CD4-positive, alpha-beta T cell treated with Interleukin-15 for 4 hours (primary cell): ENCODE measurements around the gene FAM3C.
"Not testable (repeated sequence)": the region's sequence is repeated elsewhere in the genome, so short reads cannot be mapped to it uniquely, and the experiment has no call there.

Source experiments
- DNase-seq: peaks from one replicate; pipeline ENCODE4 v3.0.0-alpha.2; 2020; ENCODE audit warnings: low spot score

Gene FAM3C

GRCh38 chr7:121330053-121330833 is 65.9 kb downstream of the FAM3C start:
- DNase-seq = no peak

GRCh38 chr7:121329191-121330052 is 66.7 kb downstream of the FAM3C start:
- no peak for DNase-seq

- no peak for DNase-seq
Measured at GRCh38 chr7:121328508-121329190, 67.5 kb downstream of the FAM3C start, which contains the start of gene WNT16. WNT16 (plus strand) TSS chr7:121329000; CDS start chr7:121329293, 293 bp downstream.

DNA sequence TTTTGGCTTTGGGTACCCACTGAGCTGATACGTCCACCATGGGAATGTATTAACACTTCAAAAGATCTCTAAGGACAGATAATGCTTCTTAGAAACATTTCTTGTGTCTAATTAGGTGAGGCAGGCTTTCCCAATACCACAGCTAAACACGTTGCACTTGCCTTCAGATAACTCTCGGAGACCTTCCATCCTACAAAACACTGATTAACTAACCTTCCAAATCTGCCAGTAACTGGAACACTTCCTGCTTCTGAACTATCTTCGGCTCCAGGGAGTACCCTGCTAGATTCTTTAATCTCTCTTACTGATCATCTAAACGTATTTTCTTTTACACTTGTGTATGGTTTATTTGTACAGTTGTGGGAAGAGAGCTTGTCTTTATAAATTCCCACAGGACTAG is 68.4 kb downstream of the FAM3C start:
- no peak for DNase-seq

DNA sequence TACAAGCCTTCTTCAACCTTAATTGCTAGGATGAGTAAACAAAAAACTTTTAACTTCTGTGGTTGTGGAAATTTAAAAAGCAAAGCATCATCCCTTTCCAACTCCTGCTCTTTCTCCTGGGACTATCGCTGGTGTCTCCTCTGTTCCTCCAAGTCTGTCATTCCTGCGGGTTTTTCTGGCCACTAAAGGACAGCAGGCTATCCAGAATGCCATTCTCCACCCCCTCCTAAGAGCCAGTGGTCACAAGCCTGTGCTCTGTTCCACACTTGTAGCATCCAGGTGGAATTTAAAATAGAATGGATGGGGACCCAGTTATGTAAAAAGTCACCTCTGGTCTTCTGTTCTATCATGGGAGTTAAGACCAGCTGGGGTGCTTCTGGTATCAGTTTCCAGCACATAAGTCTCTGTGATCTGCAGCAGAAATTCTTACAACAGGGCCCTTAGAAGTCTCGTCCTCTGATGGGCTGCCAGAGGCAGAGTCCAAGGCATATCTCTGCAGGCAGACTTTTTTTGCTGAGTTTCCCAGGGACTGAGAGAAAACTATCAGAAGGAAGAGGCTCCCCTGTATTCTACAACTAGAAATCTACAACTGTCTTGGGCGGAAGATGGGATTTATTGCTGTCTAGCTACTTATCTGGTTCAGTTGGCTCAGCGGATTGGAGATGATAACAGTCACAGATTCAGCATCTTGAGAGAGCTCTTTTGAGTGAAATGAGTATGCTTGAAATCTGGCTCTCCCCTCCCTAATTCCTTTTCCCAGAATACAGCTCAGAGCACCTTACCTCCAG is 72.4 kb downstream of the FAM3C start:
- no peak for DNase-seq

GRCh38 chr7:121322460-121322859 is 73.6 kb downstream of the FAM3C start:
- DNase-seq = no peak

GRCh38 chr7:121315170-121315569 is 80.9 kb downstream of the FAM3C start:
- not testable (repeated sequence) for DNase-seq

DNA sequence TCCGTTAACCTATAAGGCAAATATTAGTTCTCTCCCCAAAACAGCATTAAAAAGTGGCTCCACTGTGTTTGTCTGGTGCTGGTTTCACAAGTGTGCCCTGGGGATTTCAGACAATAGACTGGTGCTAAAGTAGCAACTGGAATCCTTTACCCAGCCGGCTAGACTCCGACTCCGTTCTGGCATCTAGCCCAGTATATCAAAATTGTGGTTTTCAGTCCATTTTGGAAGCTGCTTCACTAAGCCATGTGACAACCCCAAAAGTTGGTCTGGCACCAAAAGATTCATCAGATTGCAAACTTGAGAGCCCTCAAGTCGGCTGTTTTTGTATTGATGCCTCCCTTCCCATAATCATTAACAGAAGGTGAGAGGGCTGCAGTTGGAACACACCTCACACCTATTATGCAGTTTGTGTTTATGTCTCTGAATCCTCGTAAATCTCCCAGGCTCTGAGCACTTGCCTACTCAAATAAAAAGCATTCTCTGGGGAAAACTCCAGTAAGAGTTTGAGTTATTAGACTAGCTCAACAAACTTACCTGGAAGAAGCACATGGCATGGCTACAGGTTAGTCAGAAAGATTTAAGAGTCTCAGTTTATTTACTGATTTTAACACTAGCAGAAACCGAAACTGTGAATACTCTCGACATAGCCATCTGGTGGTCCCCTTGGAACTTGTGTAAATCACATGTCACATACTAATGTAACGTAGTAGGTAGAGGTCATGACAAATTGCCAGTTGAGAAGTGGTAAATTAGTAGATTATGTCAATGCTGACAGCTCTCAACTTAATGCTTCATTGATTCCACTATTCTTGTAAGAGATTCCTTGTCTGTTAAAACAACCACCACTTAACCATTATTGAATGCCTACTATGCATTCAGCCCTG is 82.1 kb downstream of the FAM3C start:
- DNase-seq = no peak

GRCh38 chr7:121313220-121313792 is 82.8 kb downstream of the FAM3C start:
- no peak for DNase-seq

GRCh38 chr7:121307021-121307574 is 89.0 kb downstream of the FAM3C start:
- DNase-seq = no peak

- DNase-seq = no peak
Measured at GRCh38 chr7:121306565-121306964, 89.5 kb downstream of the FAM3C start.

DNA sequence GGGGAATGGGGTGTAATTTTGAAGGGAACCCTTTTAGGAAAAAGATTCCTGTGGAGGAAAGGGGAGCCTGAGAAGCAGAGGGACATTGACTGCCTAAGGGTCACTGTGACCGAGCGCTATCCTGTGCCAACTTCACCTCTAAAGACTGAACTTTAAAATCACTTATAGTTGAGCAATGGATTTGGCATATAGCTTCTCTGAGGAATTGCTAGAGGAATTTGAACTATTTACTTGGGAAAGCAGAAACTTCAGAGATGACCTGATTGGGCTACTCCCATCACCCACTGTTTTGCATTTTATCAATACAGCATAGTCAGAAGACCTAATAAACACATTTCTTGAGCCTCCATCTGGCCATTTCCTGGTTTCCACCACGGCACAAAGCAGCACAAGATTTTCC is 91.0 kb downstream of the FAM3C start:
- no peak for DNase-seq

DNA sequence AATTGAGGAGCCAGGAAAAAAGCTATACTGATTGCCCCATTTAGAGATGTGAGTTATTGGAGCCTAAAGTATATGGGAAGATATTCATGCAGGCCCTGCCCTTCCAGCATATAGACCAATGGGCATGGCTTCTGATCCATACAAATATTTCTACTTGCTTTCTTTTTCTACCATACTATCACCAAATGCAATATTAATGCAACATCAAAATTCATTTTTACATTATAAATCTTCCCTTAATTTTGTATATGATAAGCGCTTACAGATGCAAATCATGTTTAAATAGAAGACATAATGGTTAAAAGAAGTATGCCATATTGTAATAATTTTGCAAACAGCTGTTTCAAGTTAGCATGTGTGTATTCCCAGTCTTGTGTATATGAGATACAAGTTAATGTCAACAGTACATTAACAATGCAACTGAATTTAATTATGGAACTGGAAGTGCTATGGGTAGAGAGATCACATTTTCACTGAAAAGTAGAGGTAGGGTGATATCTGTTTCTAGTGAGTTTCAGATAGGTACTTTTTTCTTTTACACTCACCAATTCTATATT is 91.9 kb downstream of the FAM3C start:
- no peak for DNase-seq

GRCh38 chr7:121303422-121304101 is 92.5 kb downstream of the FAM3C start:
- DNase-seq = no peak

DNA sequence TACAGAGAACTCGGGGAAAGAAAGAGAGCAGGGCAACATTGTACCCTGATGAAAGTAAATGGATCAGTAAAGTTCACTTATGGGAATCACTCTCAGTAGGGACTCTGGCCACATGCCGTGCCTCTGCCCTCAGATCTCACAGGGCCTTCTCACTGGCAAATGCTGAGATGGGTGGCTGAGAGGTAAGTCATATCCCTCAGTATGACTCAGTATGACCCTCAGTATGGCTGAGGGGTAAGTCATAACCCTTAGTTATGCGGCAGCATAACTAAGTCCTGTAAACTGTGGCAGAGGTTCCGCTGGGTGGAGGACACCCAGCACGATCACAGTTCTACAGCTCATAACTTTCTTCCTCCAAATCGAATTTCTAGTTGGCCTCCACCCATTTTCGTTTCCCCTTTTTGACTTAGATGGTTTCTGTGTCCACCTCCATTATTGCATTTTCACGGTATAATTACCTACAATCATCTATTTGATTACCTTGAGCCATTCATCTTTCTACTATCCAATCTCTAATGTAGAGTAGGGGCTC is 93.8 kb downstream of the FAM3C start:
- DNase-seq = no peak

DNA sequence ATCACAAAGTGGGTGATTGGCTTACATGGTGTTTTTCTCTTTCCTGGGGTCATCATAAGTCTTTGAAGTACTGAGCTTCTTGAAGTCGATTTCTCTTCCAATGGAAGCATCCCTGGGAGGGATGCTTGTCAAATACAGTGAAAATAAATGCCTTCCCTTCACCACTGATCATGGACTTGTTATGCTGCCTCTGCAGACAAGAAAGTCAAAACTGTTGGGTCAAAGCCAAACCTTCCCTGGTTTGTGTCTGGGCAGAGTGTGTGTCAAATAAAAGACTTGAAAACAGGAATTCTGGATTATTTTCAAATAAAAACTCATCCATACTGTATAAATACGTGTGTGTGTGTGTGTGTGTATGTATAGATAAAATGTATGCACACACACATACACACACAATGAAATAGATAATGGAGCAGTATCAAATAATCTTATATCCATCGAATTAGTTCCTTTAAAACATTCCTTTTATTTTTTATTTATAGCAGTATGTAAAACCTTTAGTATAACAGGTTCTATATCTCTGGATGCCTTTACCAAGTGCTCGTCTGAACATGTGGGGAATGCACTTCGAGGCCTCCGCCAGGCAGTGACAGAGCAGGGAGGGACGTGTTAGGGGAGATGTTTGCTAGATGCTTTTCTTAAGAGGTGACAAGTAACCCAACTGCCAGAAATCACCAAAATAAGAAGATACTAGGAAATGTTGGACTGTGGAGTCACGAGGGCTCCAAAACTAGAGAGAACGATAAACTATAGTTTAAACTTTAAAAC is 94.5 kb downstream of the FAM3C start:
- no peak for DNase-seq

DNA sequence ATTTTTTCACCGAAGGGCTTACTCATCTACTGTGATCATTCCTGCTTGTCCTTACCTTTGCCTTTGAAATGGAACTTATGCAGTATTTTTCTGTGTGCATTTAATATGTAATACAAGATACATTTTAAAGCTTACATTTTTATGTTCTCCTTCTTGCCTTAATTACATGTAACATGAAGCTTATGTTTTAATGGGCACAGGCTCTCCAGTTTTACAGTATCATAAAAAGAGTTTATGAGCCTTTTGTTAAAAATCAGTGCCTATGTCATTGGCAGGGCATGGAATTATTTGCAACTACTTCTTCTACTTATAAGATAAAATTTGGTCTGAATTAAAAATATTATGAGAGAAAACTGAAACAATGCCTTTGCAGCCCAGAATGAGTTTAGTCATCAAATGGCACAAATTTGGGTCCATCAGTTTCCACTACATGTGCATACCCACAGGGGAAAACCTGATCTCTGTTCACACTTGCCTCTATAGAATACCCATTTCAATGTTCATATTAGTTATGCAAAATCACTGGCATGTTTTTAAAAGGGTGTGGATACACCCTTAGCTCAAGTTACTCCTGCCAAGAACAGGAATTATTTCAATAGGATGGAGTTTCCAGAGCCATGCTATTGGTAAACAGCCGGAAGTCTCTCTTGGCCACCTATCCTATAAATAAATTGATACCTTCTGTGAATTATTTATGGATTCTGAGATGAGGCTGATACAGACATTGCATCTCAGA is 95.3 kb downstream of the FAM3C start:
- DNase-seq = no peak
